Mucosa of gallbladder (tissue), 1 donor: ENCODE measurements around the gene PPARG. TPM values are rescaled to one million over a fixed set of nuclear protein-coding genes. Genes with fewer than 3 reads are reported as not detected.
"Not testable (repeated sequence)": the region's sequence is repeated elsewhere in the genome, so short reads cannot be mapped to it uniquely, and the experiment has no call there.

ENCODE experiments used
- DNase-seq: peaks from one replicate; pipeline ENCODE4 v3.0.0-alpha.2; 2020; ENCODE audit warnings: low spot score
- total RNA-seq: library from RNA; stranded (reverse); gene quantifications from one replicate; pipeline ENCODE4 v1.2.1, GENCODE V29; 2021
- donor health status: DM: no; HTN: no; CAD: no.

PPARG gene
- total RNA-seq, 1 donor from 2014 or later: 13.0 TPM

DNA sequence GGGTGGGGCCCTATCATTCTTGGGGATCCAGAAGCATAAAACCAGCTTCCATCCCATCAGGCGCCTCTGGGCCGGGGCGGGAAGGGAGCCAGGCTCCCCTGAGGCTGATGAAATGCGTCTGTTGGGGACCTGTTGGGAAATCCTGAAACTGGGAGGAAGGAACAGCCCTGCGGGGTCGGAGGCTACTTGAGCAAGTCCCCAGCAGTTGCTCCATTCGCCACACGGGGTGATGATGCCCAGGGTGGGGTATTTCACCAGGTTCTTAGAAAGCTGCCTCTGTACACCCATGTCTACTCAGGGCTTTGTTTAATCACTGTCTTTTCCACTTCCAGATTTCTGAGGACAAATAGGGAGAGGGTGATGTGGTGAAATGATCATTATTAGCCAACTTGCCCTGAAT, 170.0 kb downstream of the PPARG start:
- DNase-seq: no peak

DNA sequence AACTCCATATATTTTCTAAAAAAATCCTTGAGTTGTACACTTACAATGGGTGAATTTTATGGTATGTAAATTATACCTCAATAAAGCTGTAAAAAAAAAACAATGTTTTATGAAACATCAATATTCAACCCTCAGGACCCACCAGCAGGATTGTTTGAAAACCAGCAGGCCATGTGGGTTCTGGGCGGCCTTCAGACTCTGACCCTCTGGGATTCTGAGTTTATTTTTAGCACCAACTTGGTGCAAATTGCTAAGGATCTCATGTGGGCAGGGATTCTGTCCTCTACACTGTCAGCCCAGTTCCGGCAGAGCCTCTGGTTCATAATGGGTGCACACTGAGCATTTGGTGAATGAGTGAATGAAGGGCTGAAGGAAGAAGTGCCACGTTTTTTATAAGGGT, 171.3 kb downstream of the PPARG start:
- DNase-seq: no peak

DNA sequence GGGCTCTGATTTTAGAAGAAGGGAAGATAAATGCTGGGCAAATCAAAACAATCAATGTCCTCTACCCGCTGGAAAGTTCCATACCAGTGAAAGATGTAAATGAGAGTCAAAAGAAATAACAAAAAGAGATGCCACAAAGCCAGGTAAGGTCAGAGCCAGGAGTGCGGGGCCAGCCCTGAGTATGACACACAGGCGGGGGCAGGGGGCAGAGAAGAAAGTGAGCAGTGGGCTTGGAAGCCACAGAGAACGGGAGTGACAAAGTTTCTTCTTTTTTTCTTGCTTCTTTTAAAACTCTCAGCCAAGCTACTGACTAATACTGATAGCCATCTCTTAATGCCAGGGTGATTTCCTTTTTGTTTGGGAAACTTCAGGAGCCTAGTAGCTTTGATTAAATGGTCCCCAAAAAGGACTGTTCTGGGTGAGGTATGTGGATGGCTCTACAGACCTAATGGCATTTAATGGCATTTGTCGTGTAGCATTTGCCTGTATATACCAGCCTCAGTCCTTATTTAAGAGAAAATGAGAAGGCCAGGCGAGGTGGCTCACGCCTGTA, 172.3 kb downstream of the PPARG start:
- no peak for DNase-seq

DNA sequence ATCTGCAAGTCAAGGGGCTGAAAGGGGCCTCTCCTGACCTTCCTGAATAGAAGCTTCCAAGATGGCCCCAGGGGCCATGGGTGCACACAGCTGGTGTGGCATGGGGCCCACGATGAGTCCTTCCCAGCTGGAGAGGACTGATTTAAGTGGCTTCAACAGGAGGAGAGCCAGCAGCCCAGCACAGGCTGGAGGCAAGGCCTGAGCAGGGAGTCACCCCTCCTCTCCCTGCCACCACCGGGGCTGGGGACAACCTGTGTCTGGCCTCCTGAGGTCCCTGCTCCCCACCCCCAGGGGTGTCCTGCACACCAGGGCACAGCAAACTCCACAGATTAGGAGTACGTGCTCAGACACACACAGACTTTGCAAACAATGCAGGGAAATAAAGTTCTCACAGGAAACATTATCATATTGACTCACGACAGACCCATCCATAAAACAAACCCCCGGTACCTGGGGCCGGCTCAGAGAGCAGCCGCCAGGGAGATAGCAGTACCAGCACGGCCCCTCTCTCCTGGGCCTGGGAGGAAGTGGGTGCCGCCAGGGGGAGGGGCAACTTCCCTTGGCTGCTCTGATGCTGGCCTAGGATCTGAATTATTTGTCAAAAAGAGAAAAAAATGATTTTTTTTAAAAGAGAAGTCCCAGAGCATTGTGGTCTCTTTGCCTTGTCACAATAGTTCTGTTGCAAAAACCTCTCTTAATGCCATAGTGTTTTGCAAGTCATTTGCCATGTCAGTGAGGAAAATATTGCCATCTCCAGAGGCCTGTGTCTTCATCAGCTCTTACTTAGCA, 173.5 kb downstream of the PPARG start:
- no peak for DNase-seq

DNA sequence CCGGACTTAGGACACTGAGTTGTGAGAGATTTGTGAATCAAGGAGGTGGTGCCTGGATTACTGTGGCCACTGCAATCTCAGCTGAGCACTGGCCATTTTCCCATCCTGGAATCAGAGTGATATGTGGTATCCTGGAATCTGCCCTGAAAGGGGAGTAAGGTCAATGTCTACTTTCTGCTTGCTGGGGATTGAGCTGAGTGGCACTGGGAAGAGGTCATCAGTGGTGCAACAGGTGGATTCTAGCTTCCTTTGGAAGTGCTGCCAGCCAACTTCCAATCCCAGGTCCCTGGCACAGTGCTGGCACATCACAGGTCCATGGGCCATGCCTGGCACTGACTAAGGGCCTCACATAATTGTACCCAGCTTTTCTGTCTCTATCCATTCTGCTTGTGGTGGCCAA, 174.8 kb downstream of the PPARG start:
- no peak for DNase-seq

DNA sequence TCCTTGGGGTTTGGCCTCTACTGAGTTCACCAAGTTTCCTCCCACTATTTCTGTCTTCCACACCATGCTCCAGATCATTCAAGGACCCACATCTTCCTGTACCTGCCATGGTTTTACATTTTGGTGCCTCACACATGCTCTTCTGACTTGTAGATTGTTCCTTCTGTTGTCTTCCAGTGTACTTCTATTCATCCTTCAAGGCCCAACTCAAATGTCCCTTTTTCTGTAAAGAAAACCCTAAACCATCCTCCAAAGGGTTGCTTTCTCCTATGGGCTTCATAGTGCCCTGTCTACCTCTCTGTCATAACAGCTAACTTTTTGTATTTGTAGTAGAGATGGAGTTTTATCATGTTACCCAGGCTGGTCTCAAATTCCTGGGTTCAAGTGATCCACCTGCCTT, 175.3 kb downstream of the PPARG start:
- no peak for DNase-seq

DNA sequence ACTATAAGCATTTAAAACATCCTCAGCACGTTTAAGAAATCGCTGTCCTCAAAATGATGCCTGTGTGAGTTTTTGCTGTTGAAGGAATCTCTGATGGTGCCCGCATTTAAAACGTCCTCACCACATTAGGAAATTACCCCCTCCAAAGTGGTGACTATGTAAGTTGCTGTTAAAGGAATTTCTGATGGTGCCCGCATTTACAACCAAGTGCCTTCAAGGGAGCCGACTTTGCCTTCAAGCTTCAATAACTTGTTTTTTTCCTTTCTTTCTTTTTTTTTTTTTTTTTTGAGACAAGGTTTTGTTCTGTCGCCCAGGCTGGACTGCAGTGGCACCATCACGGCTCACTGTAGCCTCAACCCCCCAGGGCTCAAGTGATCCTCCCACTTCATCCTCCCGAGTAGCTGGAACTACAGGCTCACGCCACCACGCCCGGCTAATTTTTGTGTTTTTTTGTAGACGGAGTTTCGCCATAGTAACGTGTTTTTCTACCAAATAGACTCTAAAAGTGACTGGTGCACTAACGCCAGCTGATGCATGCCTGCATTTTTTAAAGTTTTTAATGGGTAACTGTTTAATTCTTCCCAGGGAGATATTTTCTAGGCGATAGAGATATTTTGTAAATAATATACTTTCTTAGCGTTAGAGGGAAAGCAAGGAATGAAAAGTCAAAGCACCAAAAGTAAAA, 176.4 kb downstream of the PPARG start:
- DNase-seq: no peak

DNA sequence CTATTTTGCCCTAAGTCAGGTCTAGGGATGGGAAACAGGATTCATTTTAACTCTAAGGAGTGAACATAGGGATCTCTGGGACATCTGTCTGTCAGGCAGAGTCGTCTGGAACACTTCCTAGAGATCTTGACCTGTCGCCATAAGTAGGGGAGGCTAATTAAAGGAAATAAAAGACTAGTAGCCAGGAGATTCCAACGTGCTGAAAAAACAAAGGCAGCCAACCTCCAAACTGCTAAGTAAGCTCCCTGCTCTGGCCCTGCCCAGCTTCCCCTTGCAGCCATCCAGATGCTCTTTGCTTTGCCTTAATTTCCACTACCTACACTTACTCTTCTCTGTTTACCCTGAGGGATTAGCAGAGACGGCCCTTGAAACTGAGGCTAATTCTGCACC, 177.0 kb downstream of the PPARG start:
- no peak for DNase-seq

DNA sequence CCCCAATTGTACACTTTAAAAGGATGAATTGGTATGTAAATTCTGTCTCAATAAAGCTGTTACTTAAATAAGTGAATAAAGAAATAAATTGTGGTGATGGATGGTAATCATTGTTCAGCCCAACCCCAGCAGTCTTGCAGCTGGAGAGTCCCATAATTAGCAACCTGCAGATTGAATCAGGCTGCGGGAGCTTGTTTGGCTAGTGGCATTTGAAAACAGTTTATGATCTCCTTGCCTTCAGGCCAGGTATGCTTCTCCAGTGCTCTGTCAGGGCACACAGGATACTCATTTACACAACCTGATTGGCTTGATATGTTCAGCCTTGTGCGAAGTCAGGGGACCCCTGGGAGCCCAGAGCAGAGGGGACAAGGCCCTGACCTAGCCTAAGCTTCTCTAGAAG, 178.9 kb downstream of the PPARG start:
- DNase-seq: no peak

DNA sequence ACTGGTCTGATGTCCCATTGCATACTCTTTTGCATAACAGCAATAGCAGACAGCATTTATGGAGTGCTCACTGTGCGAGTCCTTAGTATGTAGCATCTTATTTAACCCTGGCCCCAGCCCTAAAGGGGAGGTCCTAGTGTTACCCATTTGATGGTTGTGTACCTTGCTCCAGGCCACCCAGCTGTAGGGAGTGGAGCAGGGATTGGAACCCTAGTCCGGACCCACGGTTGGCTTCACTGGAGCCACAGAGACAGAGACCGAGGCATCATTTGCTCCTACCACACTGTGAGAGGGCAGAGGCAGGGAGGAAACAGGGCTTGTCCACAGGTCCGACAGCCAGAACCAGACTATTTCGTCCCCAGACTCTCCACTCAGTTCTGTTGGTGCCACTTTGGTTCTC, 179.4 kb downstream of the PPARG start:
- no peak for DNase-seq

DNA sequence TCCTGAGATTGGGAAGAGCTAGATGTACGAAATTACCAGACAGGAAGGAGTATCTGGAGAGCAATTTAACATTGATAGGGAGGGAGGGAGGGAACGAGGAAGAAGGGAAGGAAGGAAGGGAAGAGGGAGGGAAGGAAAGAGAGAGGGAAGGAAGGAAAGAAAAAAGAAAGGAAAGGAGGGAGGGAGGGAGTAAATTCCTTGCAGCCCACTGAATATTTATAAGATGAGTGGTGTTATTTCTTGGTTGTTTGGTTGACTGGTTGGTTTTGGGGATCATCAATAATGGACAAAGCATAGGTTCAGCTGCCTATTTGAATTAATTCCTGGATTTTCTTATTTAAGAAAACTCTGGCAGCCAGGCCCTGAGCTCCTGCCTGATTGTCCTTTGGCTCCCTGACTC, 179.9 kb downstream of the PPARG start:
- DNase-seq: no peak

DNA sequence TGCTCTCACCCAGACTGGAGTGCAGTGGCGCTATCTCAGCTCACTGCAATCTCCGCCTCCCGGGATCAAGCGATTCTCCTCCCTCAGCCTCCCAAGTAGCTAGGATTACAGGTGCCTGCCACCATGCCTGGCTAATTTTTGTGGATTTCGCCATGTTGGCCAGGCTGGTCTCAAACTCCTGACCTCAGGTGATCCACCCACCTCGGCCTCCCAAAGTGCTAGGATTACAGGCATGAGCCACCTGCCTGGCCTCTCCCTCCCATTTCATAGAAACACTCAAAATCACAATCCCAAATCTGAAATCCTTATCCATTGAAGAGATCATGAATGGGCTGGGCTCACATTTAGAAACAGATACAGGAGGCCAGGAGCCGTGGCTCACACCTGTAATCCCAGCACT, 180.4 kb downstream of the PPARG start:
- DNase-seq: not testable (repeated sequence)

DNA sequence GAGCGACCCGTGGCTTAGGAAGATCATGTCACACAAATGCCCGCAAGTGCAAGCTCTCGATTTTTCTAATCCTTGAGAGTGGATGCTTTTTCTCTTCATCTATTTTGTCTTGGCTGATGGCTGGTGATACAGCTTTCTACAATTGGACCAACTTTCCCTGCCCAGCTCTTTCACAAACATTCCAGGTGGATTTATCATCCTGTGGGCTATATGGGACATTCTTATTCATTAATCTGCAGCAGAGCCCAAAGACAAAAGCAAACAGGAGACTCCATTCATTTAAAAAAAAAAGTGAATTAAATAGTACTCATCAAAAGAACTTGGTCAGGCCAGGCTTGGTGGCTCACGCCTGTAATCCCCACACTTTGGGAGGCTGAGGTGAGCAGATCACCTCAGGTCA, 181.2 kb downstream of the PPARG start:
- DNase-seq: no peak

DNA sequence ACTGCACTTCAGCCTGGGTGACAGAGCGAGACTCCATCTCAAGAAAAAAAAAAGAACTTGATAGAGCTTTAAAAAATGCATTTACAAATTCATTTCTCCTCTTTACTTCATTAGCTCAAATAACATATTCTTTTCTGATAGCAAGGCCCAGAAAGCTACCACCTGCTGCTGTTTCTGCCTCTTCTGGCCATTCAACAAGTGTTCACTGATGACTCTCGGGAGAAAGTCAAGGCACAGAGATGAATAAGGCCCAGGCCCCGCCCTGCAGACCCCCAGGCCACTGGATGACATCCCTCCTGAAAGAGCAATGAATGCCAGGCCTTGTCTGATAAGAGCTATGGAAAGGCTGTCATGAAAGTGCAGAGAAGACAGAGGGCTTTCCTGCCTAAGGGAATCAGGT, 181.8 kb downstream of the PPARG start:
- no peak for DNase-seq

DNA sequence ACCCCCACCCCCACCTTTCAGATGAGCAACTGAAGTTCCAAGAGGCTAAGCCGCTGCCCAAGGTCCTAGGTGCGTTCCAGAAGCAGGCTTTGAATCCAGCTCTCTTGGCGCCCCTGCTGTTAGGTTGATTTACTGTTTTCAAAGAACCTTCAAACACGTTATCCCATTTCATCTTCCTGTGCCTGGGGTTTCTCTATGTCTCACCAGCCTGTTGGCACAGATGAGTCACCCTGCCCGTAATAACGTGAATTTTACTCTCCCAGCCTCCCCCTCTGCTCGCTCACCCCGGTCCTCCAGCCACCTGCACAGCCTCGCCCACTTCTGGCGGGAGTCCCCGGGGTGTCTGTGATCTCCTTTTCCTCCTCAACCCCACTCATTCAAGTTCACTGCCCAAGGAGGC, 182.4 kb downstream of the PPARG start:
- no peak for DNase-seq

DNA sequence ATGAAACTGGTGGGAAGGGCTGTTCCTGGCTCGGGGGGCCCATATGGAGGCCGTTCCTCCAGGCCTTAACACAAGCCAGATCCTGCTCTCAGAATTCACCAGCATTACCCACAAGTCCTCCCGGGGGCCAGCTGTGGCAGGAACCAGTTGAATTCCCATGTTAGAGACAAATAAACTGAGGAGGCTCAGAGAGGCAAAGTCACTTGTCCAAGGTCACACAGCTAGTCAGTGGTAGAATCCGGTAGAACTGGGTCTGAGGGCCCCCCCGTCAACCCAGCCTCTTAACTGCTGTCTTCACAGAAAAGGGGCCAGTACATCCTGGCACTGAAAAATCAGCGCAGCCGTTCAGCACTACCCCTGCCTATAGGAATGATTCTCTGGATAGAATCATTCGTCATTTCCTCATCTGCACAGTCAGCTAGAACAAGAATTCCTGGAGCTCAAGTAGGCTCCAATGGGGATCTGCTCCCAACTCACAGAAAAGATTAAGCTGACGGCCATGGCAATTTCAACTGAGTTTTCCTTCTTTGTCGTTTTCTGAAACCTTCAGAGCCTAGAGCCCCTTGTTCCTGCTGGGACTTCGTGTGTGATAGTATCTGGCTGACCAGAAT, 183.2 kb downstream of the PPARG start:
- DNase-seq: no peak

DNA sequence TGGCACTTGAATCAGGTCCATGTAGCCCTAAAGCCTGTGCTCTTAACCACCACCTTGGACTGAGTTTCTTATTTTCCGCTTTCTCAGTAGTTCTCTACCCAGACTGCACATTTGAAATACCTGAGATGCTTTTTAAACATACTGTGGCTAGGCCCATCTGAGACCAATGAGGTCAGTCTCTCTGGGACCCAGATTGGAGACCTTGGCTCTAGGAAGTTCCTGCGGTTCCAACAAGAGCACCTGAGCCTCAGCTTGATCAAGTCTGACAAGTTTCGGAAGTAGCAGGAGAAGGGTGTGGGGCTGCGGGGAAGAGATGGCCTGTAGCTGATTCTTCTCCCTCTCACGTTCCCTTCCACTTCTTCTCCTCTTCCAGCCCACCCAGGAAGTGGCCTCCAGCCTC, 183.9 kb downstream of the PPARG start:
- no peak for DNase-seq

DNA sequence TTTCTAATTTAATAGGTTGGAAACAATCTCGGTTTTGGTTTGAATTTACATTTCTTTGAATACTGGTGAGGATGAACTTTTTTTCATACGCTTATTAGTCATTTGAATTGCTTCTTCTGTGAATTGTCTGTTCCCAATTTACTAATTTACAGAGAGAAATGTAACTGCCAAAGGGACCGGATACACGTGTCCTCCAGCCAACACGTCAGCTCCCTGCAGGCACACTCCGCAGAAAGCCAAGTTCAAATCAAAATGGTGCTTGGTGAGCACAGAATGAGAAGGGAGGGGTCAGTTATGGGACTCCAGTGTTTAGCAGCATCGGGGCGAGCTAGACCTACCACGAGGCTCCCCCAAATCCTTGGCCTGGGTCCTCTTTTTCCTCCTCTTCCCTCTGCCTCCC, 184.6 kb downstream of the PPARG start:
- no peak for DNase-seq

DNA sequence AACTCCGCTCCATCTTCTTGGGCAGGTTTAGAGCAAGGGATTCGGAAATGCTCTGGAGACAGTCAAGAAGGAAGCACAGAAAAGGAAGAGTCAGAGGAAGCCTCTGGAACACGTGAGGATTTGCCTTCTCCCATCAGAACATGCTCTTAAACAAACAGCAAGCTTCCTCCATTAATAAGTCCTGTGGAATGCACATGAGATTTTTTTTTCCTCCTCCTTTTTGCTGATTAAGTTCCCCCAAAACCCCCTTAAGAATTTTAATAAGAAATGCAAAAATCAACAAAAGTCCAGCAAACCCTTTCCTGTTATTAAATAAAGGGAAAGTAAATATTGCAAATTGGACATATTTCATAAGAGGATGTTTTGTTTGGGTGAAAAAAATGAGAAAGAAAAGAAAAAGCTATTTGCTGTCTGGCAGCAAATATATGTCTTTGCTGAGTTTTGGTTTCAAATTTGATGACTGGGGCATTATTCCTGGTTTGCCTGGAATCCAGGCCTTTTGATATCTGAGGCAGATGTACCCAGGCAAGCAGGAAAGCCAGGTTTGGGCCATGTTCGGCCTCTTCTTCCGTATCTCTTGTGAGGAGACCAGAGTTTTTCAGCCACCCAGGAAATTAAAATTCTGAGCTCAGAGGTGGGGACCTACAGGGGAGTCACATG, 187.5 kb downstream of the PPARG start:
- no peak for DNase-seq

DNA sequence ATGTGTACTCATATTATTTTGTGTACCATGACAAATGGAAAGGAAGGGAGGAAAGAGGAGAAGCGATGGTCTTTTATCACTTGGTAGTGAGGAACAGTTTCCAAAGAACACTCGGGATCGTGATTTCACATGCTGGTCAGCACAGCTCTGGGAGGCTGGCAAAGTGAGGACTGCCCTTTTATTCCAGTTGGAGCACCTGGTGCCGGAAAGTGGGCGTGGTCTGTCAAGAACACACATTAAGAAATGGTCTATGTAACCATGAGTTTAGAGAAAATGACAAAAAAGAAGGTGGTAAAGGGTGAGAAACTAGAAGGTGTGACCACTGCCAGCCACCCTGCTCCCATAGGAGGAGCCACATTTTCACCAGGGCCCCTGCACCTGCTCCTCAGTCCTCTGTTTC, 188.4 kb downstream of the PPARG start:
- no peak for DNase-seq

DNA sequence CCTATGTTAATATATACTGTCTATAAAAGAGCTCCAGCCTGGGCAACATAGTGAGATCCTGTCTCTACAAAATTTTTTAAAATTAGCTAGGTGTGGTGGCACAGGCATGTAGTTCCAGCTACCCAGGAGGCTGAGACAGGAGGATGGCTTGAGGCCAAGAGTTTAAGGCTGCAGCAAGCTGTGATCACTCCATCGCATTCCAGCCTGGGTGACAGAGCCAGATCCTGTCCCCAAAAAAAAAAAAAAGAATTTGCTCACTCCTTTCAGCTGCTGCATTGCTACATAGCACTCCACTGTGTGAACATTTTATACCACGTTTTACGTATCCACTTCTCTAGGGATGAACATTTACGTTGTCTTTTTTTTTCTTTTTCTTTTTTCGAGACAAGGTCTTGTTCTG, 189.5 kb downstream of the PPARG start:
- no peak for DNase-seq

DNA sequence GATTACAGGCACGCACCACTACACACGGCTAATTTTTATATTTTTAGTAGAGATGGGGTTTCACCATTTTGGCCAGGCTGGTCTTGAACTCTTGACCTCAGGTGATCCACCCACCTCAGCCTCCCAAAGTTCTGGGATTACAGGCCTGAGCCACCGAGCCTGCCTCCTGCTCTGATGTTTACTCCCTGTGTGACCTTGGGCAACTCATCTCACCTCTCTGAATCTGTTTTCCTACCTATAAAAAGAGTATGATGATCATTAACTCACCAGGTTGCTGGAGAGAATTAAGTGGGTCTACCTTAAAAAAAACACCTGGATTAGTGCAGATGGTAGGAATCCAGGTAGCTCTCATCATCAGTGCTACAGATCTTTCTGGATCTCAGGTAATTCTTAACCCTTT, 190.3 kb downstream of the PPARG start:
- DNase-seq: not testable (repeated sequence)
